Activated naive CD4-positive, alpha-beta T cell (primary cell): ENCODE data around the gene FAU.
A peak's percentile ranks its signal among the peaks of the same experiment; 100 is the strongest.

ENCODE experiments used
- DNase-seq, 4 experiments: peaks; one replicate each; lab custom pipeline; 2025; lab: John Stamatoyannopoulos, UW

Gene FAU

GRCh38 chr11:65135633-65136145 is 13.8 kb upstream of the FAU start:
- no peak for DNase-seq

DNA sequence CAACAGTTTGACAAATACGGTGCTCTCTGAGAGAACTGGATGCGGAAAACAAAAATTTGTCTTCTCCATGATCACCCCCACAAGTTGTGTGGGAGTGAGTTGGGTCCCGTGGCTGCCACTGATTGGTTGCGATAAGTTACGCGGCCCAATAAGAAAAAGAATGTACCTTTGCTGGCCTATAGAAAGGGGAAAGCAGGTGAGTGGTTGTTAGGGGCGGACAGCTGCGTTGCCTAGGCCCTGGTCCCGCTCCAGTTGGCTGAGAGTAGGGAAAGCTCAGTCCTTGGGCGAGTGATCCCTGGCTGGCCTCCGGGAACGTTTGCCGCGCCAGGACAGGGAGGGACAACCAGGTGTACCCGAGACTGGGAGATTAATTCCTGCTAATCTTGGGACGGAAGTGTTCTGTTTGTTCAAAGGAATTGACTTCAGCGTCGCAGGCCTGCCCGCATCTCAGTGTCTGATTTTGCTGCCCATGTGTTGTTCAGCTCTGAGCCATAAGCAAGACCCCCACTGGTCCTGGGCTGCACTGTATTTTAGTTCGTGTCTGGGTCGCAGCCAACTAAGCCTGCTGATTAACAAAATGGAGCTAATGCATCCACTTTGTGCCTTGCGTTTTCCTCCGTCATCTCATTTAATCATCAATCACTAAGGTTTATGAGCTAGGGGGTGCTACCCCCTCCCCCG is 13.2 kb upstream of the FAU start:
- peak; percentile 50 to 71 (median 63) for DNase-seq

GRCh38 chr11:65134240-65134951 is 12.5 kb upstream of the FAU start, which contains the start of gene SYVN1:
Gene SYVN1 (minus strand): TSS chr11:65134519. CDS start chr11:65133601, 918 bp downstream.
- peak; percentile 83 to 93 (median 86) for DNase-seq

DNA sequence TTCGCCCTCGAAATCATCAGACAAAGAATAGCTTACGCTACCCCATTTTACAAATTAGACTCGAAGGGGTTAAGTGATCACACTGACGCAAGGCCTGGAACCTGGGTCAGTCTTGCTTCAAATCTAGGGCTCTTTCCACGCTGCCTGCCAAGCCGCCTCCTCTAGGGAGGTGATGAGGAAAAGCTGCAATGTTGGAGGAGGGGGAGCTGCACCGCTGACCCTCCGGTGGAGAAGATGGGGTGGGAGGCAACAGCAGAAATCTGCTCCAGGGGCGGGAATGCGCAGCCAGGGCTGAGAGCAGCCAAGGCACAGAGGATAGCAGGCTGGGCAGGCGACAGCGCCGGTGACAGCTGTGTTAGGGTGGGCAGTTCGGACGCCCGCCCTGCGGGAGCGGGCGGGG is 11.8 kb upstream of the FAU start:
- no peak for DNase-seq

DNA sequence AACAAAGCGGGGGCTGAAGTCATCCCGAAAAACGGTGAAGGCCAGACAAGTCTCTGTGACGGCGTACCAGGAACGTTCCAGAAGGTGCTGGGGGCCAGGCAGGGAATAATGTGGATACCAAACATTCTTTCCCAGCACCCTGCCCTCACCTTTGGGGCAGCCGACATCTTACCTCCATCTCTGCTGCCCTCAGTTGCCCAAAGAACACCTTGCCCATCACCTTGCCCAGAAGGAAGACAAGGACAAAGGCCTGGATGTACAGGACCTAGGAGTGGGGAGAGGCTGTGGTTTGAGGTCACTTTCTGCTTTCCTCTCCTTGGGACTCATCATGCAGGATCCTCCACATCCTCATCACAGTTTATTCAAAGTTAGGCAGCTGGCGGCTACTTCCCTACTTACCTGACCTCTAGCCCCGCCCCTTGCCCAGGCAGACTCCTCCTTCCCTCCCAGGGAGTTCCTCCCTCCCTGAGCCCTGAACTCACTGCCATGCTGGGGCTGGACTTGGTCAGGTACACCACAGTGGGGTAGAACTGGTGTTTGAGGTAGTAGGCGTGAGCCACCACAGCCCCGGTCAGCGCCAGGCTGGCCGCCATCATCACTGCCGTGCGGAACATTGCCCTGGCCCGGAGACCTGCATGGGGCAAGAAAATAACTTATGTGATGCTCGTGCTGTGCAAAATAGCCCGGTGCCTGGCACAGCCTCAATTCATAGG is 11.2 kb upstream of the FAU start:
- DNase-seq: peak in 1 of 4 experiments; percentile 13

DNA sequence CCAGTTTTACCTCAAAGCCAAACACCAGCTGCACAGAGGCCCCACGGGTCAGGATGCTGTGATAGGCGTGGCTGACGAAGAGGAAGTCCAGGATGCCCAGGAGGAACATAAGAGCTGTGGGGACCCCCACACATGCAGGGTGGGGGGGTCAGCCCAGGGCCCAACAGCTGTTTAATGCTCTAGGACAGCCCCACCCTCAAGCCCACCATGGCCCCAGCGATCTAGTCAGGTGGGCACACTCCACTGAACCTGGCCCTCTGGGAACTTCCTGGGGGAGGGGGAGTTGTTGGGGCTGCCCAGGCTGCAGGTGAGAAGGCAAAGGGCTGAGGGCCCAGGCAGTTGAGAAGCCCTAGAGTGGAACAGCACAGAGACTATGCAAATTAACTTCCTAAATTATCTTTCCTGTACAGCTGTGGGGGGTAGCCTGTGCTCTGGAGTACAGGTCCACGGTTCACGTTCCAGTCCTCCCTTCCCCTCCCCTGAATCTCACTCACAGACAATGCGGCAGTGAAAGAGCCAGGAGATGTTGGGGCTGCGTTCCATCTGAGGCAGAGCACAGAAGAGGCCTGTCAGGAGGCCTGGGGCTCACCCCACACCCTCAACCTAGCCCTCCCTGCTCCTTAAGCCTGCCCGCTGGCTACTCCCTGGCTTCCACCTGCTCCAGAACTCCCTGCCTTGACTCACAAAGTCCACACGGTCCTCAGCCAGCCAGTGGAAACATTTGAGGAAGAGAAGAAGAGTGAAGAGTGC is 10.5 kb upstream of the FAU start:
- no peak for DNase-seq

DNA sequence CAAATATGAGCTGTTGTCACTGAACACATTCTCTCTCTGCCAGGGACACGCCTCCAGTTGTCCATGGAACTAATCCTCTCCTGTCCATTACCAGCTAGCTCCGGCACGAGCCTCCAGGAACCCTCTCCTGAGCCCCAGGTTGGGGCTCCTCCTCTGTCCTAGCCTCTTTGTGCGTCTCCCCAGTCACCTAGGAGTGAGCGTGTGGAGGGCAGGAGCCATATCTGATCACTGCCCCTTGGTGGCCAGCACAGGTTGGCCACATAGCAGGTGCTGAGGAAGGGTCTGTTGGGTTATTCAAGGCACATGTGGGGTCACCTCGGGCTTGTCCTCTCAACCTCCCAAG is 9.9 kb upstream of the FAU start:
- no peak for DNase-seq

GRCh38 chr11:65131417-65131776 is 9.5 kb upstream of the FAU start:
- DNase-seq: no peak

DNA sequence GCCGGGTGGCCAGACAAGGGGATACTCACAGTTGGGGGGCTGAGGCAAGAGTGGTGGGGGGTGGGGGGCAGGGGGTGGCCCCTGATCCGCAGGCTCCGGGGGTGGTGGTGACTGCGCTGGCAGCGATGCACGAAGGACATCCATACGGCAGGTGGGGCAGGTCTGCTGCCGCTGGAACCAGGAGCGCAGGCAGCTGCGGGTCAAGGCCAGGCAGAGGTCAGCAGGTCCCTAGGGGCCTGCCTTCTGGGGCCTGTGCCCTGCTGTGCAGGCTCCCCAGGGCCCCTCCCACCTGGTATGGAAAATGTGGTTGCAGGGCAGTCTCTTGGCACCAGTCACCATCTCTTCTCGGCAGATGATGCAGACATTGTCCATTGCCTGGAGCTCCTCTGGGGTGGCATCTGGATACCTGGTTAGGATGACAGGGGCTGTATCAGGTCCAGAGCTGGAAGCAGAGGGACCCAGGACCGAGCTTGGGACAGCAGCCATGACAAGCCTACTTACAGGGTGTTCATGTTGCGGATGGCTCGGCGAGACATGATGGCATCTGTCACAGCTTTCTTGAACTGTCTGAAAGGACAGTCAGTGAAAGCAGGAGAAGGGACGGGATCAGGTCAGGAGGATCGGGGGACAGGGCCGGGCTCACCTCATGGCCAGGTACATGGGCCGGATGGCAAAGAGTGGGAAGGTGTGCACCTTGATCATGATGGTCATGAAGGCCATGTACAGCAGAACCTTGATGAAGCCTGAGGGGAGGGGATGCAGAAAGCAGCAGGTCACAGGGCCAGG is 8.9 kb upstream of the FAU start:
- DNase-seq: no peak

GRCh38 chr11:65129649-65130441 is 7.9 kb upstream of the FAU start:
- DNase-seq: no peak

DNA sequence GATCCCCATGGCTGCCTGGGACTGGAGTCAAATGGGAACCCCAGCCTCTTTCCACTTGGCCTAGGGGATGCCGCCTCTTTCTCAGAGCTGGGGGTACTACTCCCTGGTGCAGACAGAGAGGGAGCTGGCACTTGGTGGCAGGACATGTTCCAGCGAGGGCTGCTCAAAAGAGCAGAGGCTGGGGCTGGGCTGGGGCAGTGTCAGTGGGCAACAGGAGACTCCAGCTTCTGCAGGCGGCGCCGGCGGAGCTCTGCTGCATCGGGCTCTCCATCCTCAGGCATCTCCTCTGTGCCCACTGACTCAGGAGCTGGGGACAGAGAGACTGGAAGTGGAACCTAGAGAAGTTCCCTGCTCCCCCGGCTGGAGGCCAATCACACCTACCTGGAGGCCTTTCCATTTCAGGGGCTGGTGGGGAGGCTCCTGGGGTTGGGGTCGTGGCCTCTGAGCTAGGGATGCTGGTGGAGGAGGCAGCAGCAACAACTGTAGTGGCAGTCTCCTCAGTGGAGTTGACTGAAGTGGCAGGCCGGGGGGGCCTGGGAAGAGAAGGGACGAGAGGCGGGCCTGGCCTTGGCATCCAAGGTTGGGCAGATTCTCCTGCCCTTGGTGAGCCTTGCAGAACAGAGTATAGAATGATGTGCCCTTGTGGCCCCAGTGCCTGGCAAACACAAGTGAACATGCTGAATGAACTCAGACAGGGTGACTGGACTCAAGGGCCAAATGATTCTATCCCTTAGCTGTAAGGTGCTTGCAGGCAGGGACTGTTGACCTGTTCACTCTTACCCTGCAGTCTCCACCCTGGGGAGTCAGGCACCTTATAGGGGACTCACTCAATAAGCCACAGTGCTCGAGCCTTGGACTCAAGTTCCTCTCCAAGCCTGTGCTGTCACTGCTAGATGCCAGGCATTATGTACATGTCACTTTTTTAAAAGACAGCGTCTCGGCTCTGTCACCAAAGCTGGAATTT is 6.5 kb upstream of the FAU start:
- DNase-seq: no peak

- DNase-seq: no peak
These were observed 5.7 kb upstream of the FAU start for GRCh38 chr11:65127473-65128181.

GRCh38 chr11:65126624-65127274 is 4.8 kb upstream of the FAU start:
- no peak for DNase-seq

DNA sequence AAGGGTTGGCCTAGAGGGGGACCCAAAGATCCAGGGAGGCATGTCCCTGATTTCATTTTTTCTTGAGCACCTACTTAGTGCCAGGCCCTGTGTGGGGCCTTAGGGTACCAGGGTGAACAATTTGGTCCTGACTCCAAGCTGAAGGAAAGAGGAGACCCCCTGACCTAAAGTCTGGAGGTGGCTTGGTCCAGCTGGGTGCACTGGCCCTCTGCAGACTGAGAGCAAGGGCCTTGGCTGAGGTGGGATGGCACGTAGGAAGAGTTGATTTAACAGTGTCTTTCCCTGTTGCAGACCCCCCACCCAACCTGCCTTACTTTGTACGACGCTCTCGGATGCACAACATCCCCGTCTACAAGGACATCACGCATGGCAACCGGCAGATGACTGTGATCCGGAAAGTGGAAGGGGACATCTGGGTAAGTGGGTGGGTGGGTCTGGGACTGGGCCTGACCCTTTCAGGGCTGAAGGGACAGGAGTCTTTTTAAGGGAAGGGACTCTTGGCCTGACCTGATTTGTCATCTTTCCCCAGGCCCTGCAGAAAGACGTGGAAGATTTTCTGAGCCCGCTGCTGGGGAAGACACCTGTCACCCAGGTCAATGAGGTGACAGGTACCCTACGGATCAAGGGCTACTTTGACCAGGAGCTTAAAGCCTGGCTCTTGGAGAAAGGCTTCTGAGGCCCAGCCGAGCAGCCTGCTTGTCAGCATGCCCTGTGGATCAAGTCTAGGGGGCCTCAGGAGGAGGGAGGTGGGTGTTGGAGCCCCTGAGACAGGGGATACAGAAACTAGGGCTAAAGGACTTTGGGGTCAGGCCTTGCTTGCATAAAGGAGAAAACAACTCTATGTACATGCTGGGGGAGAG is 3.5 kb upstream of the FAU start:
- no peak for DNase-seq

DNA sequence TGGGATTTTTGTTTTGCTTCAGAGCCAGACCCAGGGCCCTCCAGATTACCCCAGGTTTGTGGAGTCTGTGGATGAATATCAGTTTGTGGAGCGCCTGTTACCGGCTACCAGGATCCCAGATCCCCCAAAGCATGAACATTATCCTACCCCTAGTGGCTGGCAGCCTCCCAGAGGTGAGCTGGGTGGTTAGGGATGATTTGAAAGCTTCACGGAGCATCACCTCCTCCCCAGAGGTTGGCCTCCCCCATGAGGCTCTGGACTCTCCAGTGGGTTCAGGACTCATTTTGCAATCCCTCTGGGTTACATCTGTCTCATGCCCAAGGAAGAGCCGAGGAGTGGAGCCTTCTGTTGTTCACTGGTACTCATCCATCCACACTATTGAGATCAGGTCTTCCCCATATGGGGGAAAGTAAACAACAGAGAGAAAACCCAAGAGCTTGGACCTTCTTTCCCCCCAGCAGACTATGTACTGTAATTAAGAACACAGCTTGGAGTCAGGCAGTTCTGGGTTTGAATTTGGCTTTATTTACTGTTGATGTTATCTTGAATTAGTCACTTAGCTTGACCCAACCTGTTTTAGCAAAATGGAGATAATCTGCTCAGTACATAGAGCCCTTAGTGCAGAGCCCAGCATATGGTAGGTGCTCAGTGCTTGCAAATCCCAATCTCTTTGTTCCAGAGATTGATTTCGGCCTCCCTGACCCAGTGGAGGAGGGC is 2.7 kb upstream of the FAU start:
- no peak for DNase-seq

DNA sequence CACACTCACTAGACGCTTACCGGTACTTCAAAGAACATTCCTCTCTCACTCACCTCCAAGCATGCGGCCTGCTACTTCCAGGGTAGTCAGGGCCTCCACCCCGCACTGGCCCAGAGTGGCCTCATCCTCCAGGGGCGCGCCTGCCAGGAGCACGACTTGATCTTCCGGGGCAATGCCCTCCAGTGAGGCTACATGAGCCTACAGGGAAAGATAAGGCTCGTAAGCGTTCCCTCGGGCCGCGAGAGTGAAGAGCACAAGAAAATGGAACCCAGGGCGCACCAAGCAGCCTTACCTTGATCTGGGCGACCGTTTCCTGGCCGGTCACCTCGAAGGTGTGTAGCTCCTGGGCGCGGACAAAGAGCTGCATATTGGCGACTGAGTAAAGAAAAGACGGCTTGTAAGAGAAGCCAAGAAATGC is 478 bp downstream of the FAU start:
- DNase-seq: no peak

- DNase-seq: no peak
These were observed 1.1 kb downstream of the FAU start for GRCh38 chr11:65120831-65121230.
